Keratinocyte (primary cell): ENCODE measurements around the gene CELF6.

Experiments used
- EZH2 ChIP-seq: IDR thresholded peaks from one replicate; pipeline ENCODE4 v1.6.1; 2012; ENCODE audit warnings: inconsistent platforms, mild to moderate bottlenecking, low read length, moderate library complexity
- TF ChIP-seq, protein P1 (sequence below), 3 experiments: IDR thresholded peaks in 1 of 3; conservative IDR thresholded peaks in 1 of 3; optimal IDR thresholded peaks in 1 of 3; 2 replicates in 2 of 3; 3 replicates in 1 of 3; pipeline versions ENCODE3 to v1.5.1; 2011; ENCODE audit warnings: low read length in 3 of 3, mild to moderate bottlenecking in 3 of 3, moderate library complexity in 2 of 3, control low read depth in 1 of 3, inconsistent platforms in 1 of 3; ENCODE audit not compliant: insufficient read depth in 2 of 3; ENCODE audit errors: extremely low read depth in 1 of 3

DNA sequence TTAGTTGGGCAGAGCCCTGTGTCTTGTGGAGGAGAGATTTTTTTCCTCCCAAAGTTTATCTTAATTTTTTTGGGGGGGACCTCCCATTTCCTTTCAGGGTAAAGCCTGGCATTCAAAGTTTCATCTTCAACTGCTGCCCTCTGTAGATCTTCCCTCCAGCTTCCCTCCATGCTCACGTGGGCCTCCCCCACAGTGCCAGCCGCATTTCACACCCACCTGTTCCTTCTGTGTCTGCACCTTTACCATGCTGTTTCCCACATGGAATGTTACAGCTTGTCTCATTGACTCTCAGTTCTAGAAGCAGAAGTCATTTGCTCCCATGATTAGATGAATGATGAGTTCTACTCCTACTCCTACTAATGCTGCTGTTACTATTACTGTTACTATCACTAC is 6.5 kb downstream of the CELF6 start:
- TF ChIP-seq, protein P1, sequence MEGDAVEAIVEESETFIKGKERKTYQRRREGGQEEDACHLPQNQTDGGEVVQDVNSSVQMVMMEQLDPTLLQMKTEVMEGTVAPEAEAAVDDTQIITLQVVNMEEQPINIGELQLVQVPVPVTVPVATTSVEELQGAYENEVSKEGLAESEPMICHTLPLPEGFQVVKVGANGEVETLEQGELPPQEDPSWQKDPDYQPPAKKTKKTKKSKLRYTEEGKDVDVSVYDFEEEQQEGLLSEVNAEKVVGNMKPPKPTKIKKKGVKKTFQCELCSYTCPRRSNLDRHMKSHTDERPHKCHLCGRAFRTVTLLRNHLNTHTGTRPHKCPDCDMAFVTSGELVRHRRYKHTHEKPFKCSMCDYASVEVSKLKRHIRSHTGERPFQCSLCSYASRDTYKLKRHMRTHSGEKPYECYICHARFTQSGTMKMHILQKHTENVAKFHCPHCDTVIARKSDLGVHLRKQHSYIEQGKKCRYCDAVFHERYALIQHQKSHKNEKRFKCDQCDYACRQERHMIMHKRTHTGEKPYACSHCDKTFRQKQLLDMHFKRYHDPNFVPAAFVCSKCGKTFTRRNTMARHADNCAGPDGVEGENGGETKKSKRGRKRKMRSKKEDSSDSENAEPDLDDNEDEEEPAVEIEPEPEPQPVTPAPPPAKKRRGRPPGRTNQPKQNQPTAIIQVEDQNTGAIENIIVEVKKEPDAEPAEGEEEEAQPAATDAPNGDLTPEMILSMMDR (optimal IDR thresholded peaks at IDR 0.05 in 1 of 3, IDR thresholded peaks at IDR 0.05 in 1 of 3, conservative IDR thresholded peaks at IDR 0.05 in 1 of 3; ENCODE audit: extremely low read depth in 1 of 3, insufficient read depth in 2 of 3, low read length in 3 of 3) = no peak
- no peak for TF ChIP-seq EZH2
